PC-9 (cell line): ENCODE data around the gene TFF2. TPM values are rescaled to one million over a fixed set of nuclear protein-coding genes. Genes with fewer than 3 reads are reported as not detected.

Experiments used
- BruUV-seq: library from RNA; stranded (reverse); fragments of 400-500 nt; replicated peaks from 2 replicates; lab custom pipeline; 2021; lab: Mats Ljungman, UMichigan
- CTCF ChIA-PET: fragments of 300-600 bp; sonication (Branson Sonifier 250); formaldehyde crosslinking; loops from one replicate; lab custom pipeline; 2022; ENCODE audit warnings: antibody characterized with exemption; lab: Charles Lee
- POLR2A ChIA-PET: fragments of 300-600 bp; sonication (Branson Sonifier 250); formaldehyde crosslinking; loops from one replicate; lab custom pipeline; 2022; ENCODE audit warnings: antibody characterized with exemption; ENCODE audit not compliant: unreplicated experiment; lab: Charles Lee
- DNase-seq, 2 experiments: peaks; one replicate each; pipeline versions ENCODE4 v3.0.0 to v3.0.0-alpha.2; 2015 to 2022; ENCODE audit warnings: mixed read lengths in 1 of 2
- H2AFZ ChIP-seq: fragments of 200-600 bp; sonication (generic); 2 replicates; pipeline ENCODE4 v1.8.1; 2017; ENCODE audit warnings: antibody characterized with exemption
- H3F3A ChIP-seq: fragments of 200-600 bp; sonication (generic); 2 replicates; pipeline ENCODE4 v1.8.1; 2017; ENCODE audit warnings: antibody characterized with exemption, mild to moderate bottlenecking, low read depth; ENCODE audit not compliant: insufficient read depth
- H3K27ac ChIP-seq: fragments of 200-600 bp; sonication (generic); 2 replicates; pipeline ENCODE4 v1.6.1; 2016; ENCODE audit warnings: mixed run types
- H3K27me3 ChIP-seq: fragments of 200-600 bp; sonication (generic); 2 replicates; pipeline ENCODE4 v1.6.1; 2016; ENCODE audit warnings: low read depth, mixed run types; ENCODE audit not compliant: insufficient read depth
- H3K36me3 ChIP-seq: fragments of 200-600 bp; sonication (generic); 2 replicates; pipeline ENCODE4 v1.6.1; 2016; ENCODE audit warnings: low read depth, mixed run types
- H3K4me1 ChIP-seq: fragments of 200-600 bp; sonication (generic); replicated peaks from 2 replicates; pipeline ENCODE4 v1.6.1; 2016; ENCODE audit warnings: mixed run types; ENCODE audit not compliant: insufficient read depth
- H3K4me2 ChIP-seq: fragments of 200-600 bp; sonication (generic); 2 replicates; pipeline ENCODE4 v1.6.1; 2017; ENCODE audit warnings: mixed run types
- H3K4me3 ChIP-seq: fragments of 200-600 bp; sonication (generic); 2 replicates; pipeline ENCODE4 v1.6.1; 2016; ENCODE audit warnings: mixed run types
- H3K79me2 ChIP-seq: fragments of 200-600 bp; sonication (generic); 2 replicates; pipeline ENCODE4 v1.6.1; 2017; ENCODE audit warnings: low read depth, mixed run types
- H3K9me2 ChIP-seq: fragments of 200-600 bp; sonication (generic); 2 replicates; pipeline ENCODE4 v1.8.1; 2017; ENCODE audit warnings: mild to moderate bottlenecking; ENCODE audit not compliant: insufficient read depth
- H3K9me3 ChIP-seq: fragments of 200-600 bp; sonication (generic); 2 replicates; pipeline ENCODE4 v1.8.1; 2016; ENCODE audit warnings: low read depth; ENCODE audit not compliant: insufficient read depth
- H4K20me1 ChIP-seq: fragments of 200-600 bp; sonication (generic); 2 replicates; pipeline ENCODE4 v1.8.1; 2017; ENCODE audit not compliant: insufficient read depth
- CTCF ChIP-seq: fragments of 200-600 bp; sonication (generic); conservative IDR thresholded peaks from 2 replicates; pipeline ENCODE4 v1.6.1; 2017; ENCODE audit warnings: mixed run types, antibody characterized with exemption, mild to moderate bottlenecking, moderate library complexity
- EZH2 ChIP-seq: fragments of 200-600 bp; sonication (generic); IDR thresholded peaks from 2 replicates; pipeline ENCODE4 v1.8.0; 2017; ENCODE audit warnings: antibody characterized with exemption, low read depth
- intact Hi-C: fragments of 100-400 bp; cut with micrococcal nuclease; formaldehyde crosslinking; loops from one replicate; pipeline ENCODE4 v1.10.0; 2022; ENCODE audit not compliant: unreplicated experiment
- total RNA-seq: library from RNA; stranded (reverse); gene quantifications from 2 replicates; pipeline ENCODE4 v1.2.3, GENCODE V29; 2021

The TFF2 gene
- total RNA-seq, 1 experiment from 2014 or later, result 0.52 TPM

GRCh38 chr21:42395302-42395701, 44.5 kb upstream of the TFF2 start:
- BruUV-seq, result TSS peak; percentile 79
- no peaks in the 10 kb centered on the region for H3F3A ChIP-seq
- H2AFZ ChIP-seq, result no peak overlapping the region
- no peaks in the 10 kb centered on the region for H3K9me3 ChIP-seq
- H4K20me1 ChIP-seq, result no peaks in the 10 kb centered on the region
- no peaks in the 10 kb centered on the region for H3K9me2 ChIP-seq
- H3K27ac ChIP-seq, result peak overlapping the region; percentile 62; the same call in 1 of the 2 replicates
- no peaks in the 10 kb centered on the region for H3K27me3 ChIP-seq
- no peaks in the 10 kb centered on the region for H3K79me2 ChIP-seq
- POLR2A ChIA-PET, result no interaction called here
- CTCF ChIA-PET, result interaction anchor here (0.6 kb wide), 1 partner anchor 110 kb away, joined by 3 read pairs; no protein-coding TSS in a partner anchor
- intact Hi-C loops, result no loop called here
- H3K4me2 ChIP-seq, result peak overlapping the region; percentile 79
- H3K4me3 ChIP-seq, result peak overlapping the region; percentile 45; the same call in 1 of the 2 replicates
- H3K4me1 ChIP-seq, result peaks cover 14% of the 10 kb centered on the region; the same call in 1 of the 2 replicates
- H3K36me3 ChIP-seq, result no peaks in the 10 kb centered on the region
- TF ChIP-seq CTCF (no peak), EZH2 (no peak)
- no peak for DNase-seq

GRCh38 chr21:42393443-42393950, 42.7 kb upstream of the TFF2 start:
- Histone ChIP-seq H3K36me3 (no peaks in the 10 kb centered on the region), H3K4me1 (peaks cover 31% of the 10 kb centered on the region), H3K27me3 (no peaks in the 10 kb centered on the region), H3K79me2 (no peaks in the 10 kb centered on the region), H3K9me3 (no peaks in the 10 kb centered on the region), H3K9me2 (no peaks in the 10 kb centered on the region), H2AFZ (no peak overlapping the region), H3F3A (no peaks in the 10 kb centered on the region), H4K20me1 (no peaks in the 10 kb centered on the region), H3K27ac (no peak overlapping the region), H3K4me2 (no peak overlapping the region), H3K4me3 (no peak overlapping the region)
- intact Hi-C loops, result no loop called here
- CTCF ChIA-PET, result no interaction called here
- no TSS peak for BruUV-seq
- POLR2A ChIA-PET, result no interaction called here
- no peak for DNase-seq
- no peak for TF ChIP-seq CTCF
- no peak for TF ChIP-seq EZH2

GRCh38 chr21:42392731-42393442, 42.1 kb upstream of the TFF2 start:
- Histone ChIP-seq H3K4me3 (no peak overlapping the region), H2AFZ (no peak overlapping the region), H3K4me1 (peaks cover 31% of the 10 kb centered on the region), H4K20me1 (no peaks in the 10 kb centered on the region), H3F3A (no peaks in the 10 kb centered on the region), H3K9me2 (no peaks in the 10 kb centered on the region), H3K79me2 (no peaks in the 10 kb centered on the region), H3K36me3 (no peaks in the 10 kb centered on the region), H3K4me2 (no peak overlapping the region), H3K27me3 (no peaks in the 10 kb centered on the region), H3K9me3 (no peaks in the 10 kb centered on the region), H3K27ac (no peak overlapping the region)
- ChIA-PET CTCF (no interaction called here), POLR2A (no interaction called here)
- intact Hi-C loops, result no loop called here
- BruUV-seq, result no TSS peak
- no peak for DNase-seq
- no peak for TF ChIP-seq EZH2
- TF ChIP-seq CTCF, result no peak
